GM19238 (cell line): ENCODE data around the gene CUX1.
A peak's percentile ranks its signal among the peaks of the same experiment; 100 is the strongest.
"Not testable (repeated sequence)": the region's sequence is repeated elsewhere in the genome, so short reads cannot be mapped to it uniquely, and the experiment has no call there.

Experiments used
- DNase-seq: peaks from one replicate; pipeline ENCODE4 v3.0.0; 2011; ENCODE audit warnings: low spot score; ENCODE audit not compliant: insufficient read length

CUX1 gene

GRCh38 chr7:102300643-102301221, 483.3 kb downstream of the CUX1 start:
- no peak for DNase-seq

GRCh38 chr7:102301367-102301766, 483.9 kb downstream of the CUX1 start:
- DNase-seq: not testable (repeated sequence)

GRCh38 chr7:102302025-102302424, 484.6 kb downstream of the CUX1 start:
- no peak for DNase-seq

- DNase-seq: no peak
These were observed 486.4 kb downstream of the CUX1 start for GRCh38 chr7:102303669-102304422.

- no peak for DNase-seq
These were observed 487.2 kb downstream of the CUX1 start for GRCh38 chr7:102304668-102305067.

- DNase-seq: no peak
These were observed 488.2 kb downstream of the CUX1 start for GRCh38 chr7:102305414-102306268.

- DNase-seq: peak; percentile 86
These were observed 489.7 kb downstream of the CUX1 start for GRCh38 chr7:102306916-102307677.

GRCh38 chr7:102310414-102310815, 493.0 kb downstream of the CUX1 start:
- no peak for DNase-seq

GRCh38 chr7:102312317-102312716, 494.9 kb downstream of the CUX1 start:
- DNase-seq: peak; percentile 0

- peak; percentile 5 for DNase-seq
These were observed 496.8 kb downstream of the CUX1 start for GRCh38 chr7:102313997-102314780.

- DNase-seq: peak; percentile 19
These were observed 500.0 kb downstream of the CUX1 start for GRCh38 chr7:102317231-102318059.

GRCh38 chr7:102318482-102318971, 501.1 kb downstream of the CUX1 start:
- peak; percentile 4 for DNase-seq

GRCh38 chr7:102319671-102320070, 502.2 kb downstream of the CUX1 start:
- DNase-seq: peak; percentile 1

- no peak for DNase-seq
These were observed 502.8 kb downstream of the CUX1 start for GRCh38 chr7:102320181-102320580.

GRCh38 chr7:102320601-102321350, 503.4 kb downstream of the CUX1 start:
- peak; percentile 2 for DNase-seq

- peak; percentile 2 for DNase-seq
These were observed 504.1 kb downstream of the CUX1 start for GRCh38 chr7:102321351-102322201.

GRCh38 chr7:102322202-102322715, 504.8 kb downstream of the CUX1 start:
- DNase-seq: peak; percentile 0

GRCh38 chr7:102323914-102324195, 506.4 kb downstream of the CUX1 start:
- DNase-seq: no peak
